MG63 (cell line): ENCODE measurements around the gene ZNF534. TPM values are rescaled to one million over a fixed set of nuclear protein-coding genes. Genes with fewer than 3 reads are reported as not detected.
"Not testable (repeated sequence)": the region's sequence is repeated elsewhere in the genome, so short reads cannot be mapped to it uniquely, and the experiment has no call there.

Experiments used
- DNase-seq: peaks from one replicate; pipeline ENCODE4 v3.0.0-alpha.2; 2020
- H3K27me3 ChIP-seq: fragments of 250-450 bp; sonication (Bioruptor Pico); 2 replicates; pipeline ENCODE4 v1.5.1; 2020; ENCODE audit warnings: mild to moderate bottlenecking, moderate library complexity
- H3K36me3 ChIP-seq: fragments of 250-450 bp; sonication (Bioruptor Pico); 2 replicates; pipeline ENCODE4 v1.5.1; 2020; ENCODE audit warnings: mild to moderate bottlenecking, moderate library complexity
- H3K4me3 ChIP-seq: fragments of 250-450 bp; sonication (Bioruptor Pico); 2 replicates; pipeline ENCODE4 v1.5.1; 2020; ENCODE audit warnings: mild to moderate bottlenecking, moderate library complexity
- H3K9me3 ChIP-seq: fragments of 250-450 bp; sonication (Bioruptor Pico); 2 replicates; pipeline ENCODE4 v1.5.1; 2020; ENCODE audit warnings: mild to moderate bottlenecking, moderate library complexity
- total RNA-seq: library from RNA; depleted of rRNA; stranded (reverse); fragments of >200 nt; shearing (Covaris generic); gene quantifications from 2 replicates; pipeline ENCODE4 v1.2.3, GENCODE V29; 2014; ENCODE audit warnings: low replicate concordance; rRNA removed

The ZNF534 gene
- not detected in 2 replicates for total RNA-seq

DNA sequence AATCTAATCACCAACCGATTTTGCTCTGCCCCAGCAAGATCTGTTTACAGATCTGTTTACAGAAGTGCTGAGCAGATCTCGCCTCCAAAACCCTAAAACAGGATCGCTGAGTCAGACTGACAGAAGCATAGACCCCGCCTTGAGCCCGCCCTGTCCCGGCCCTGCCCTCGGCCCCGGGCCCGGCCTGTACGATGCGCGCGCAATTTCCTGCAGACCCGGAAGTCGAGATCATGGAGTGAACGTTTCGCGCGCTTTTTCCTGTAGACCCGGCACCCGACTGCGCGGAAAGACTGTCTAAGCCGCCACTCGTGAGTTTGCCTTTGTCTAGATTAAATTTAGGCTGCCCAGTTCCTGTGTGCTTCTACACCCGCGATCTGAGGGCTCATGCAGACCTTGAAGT is at the start of gene ZNF534:
ZNF534 (plus strand) TSS at position 212 of the 400 bp plus-strand sequence. CDS start 2,327 bp downstream, outside the sequence.
- no peak for DNase-seq
- 0 out of 2 replicates have a peak, but pooled peaks cover 2% of the 10 kb centered on the region for H3K9me3 ChIP-seq

DNA sequence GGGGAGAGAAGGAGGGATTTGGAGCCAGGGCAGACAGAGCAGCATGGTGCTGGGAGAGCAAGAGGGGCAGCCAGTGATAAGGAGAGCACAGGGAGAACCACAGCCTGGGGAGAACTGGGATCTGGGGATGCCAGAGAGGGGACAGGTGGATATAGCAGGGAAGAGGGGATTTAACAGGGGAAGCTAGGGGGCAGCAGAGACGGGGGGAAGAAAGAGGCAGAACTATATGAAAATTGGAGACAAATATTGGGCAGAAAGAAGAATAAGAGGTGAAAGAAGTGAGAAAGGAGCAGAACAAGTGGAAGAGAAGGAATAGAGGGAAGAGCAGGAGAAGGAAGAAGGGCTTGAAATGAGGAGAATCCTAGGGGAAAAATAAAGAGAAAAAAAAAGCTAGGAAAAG is 37.8 kb upstream of the ZNF534 start:
- Histone ChIP-seq H3K36me3 (no peaks in the 10 kb centered on the region), H3K4me3 (no peak overlapping the region), H3K27me3 (no peaks in the 10 kb centered on the region), H3K9me3 (peaks cover 9% of the 10 kb centered on the region)
- DNase-seq: no peak

More for the DNA sequence above, at the start of gene ZNF534:
- Histone ChIP-seq H3K36me3 (no peaks in the 10 kb centered on the region), H3K4me3 (no peak within 1 kb of the TSS), H3K27me3 (no peaks in the 10 kb centered on the region)

DNA sequence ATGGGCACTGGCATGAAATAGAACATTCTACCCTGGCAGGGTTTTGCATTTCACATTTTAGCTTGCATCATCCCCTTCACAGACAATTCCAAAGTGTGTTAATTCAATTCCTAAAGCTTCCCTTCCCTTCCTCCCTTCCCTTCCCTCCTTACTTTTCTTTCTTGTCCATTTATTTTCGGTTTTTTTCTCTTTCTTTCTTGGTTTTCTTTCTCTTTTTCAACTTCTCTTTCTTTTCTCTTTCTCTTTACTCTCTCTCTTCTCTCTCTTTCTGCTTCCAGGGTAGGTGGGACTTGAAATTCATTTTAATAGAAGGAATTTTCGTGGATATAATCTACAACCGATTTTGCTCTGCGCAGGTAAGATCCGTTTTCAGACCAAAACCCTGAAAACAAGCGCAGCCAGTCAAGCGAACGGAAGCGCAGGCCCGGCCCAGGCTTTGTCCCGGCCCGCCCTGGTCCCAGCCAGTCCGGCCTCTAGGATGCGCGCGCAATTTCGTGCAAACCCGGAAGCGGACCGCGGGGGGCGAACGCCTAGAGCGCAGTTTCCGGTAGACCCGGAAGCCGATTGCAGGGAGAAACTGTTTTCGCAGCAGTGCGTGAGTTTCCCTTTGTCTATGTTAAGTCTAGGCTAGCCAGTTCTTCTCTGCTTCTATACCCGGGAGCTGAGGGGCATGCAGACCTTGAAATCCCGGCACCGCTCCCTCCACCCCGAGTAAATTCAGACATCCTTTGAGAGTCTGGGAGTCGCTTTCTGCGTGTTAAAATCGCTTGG is 31.5 kb upstream of the ZNF534 start, which contains the start of gene ZNF528:
ZNF528 (plus strand) TSS at position 540 of the 771 bp plus-strand sequence. CDS start 4,165 bp downstream, outside the sequence.
- H3K36me3 ChIP-seq: no peaks in the 10 kb centered on the region
- H3K9me3 ChIP-seq: peaks cover 29% of the 10 kb centered on the region
- no peaks in the 10 kb centered on the region for H3K27me3 ChIP-seq
- peak within 1 kb of the TSS; percentile 46 for H3K4me3 ChIP-seq
- DNase-seq: peak; percentile 86

- Histone ChIP-seq H3K36me3 (no peaks in the 10 kb centered on the region), H3K9me3 (peaks cover 29% of the 10 kb centered on the region), H3K27me3 (no peaks in the 10 kb centered on the region), H3K4me3 (peak overlapping the region; percentile 46)
- DNase-seq: no peak
Measured at GRCh38 chr19:52398081-52398441, 30.9 kb upstream of the ZNF534 start.

DNA sequence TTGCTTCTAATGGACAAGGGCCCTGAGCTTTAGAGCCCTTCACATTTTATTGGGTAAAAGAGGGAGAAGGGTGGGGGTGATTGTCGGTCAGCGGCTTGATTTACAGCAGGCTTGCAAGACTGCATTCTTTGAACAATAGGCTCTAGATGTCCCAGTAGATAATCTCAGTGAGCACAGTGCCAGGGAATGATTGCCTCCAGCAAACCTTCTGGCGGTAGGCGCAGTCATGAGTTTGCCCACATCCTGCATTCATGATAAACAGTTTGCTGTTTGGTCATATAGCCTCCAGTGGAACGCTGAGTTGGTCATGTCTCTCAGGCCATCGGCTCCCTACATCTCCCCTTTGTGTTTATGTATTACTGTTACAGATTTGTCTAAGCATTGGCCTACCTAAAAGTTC is 18.7 kb upstream of the ZNF534 start:
- peaks cover 6% of the 10 kb centered on the region; the same call in 1 of the 2 replicates for H3K9me3 ChIP-seq
- no peak overlapping the region for H3K4me3 ChIP-seq
- H3K36me3 ChIP-seq: no peaks in the 10 kb centered on the region

DNA sequence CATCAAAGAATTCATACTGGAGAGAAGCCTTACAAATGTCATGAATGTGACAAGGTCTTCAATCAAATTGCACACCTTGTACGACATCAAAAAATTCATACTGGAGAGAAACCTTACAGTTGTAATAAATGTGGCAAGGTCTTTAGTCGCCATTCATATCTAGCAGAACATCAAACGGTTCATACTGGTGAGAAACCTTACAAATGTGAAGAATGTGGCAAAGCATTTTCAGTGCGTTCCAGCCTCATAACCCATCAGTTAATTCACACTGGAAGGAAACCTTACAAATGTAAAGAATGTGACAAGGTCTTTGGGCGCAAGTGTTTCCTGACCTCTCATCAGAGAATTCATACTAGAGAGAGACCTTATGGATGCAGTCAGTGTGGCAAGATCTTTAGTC is 13.2 kb upstream of the ZNF534 start:
- Histone ChIP-seq H3K27me3 (no peaks in the 10 kb centered on the region), H3K4me3 (no peak overlapping the region), H3K36me3 (no peaks in the 10 kb centered on the region), H3K9me3 (peaks cover 7% of the 10 kb centered on the region)
- DNase-seq: no peak

More for the DNA sequence above, 18.7 kb upstream of the ZNF534 start:
- H3K27me3 ChIP-seq: no peaks in the 10 kb centered on the region
- DNase-seq: no peak

GRCh38 chr19:52442179-52442578 is 13.2 kb downstream of the ZNF534 start:
- H3K36me3 ChIP-seq: no peaks in the 10 kb centered on the region
- H3K9me3 ChIP-seq: peaks cover 7% of the 10 kb centered on the region; the same call in 1 of the 2 replicates
- H3K4me3 ChIP-seq: no peak overlapping the region
- no peak for DNase-seq
- no peaks in the 10 kb centered on the region for H3K27me3 ChIP-seq

DNA sequence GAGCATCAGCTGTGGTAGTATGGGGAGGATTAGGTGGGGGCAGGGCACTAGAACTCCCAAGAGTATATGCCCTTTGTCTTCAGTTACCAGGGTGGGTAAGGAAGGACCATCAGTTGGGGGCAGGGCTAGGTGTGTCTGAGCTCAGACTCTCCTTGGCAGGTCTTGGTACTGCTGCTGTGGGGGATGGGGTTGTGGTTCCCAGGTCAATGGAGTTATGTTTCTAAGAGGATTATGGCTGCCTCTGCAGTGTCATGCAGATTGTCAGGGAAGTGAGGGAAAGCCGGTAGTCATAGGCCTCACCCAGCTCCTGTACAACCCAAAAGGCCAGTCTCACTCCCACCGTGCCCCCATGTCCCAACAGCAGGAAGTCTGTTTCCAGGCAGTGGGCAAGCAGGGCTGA is 15.6 kb downstream of the ZNF534 start:
- DNase-seq: no peak
- Histone ChIP-seq H3K9me3 (peaks cover 7% of the 10 kb centered on the region; the same call in 1 of the 2 replicates), H3K27me3 (no peaks in the 10 kb centered on the region), H3K4me3 (no peak overlapping the region), H3K36me3 (no peaks in the 10 kb centered on the region)

- Histone ChIP-seq H3K9me3 (peaks cover 27% of the 10 kb centered on the region), H3K36me3 (no peaks in the 10 kb centered on the region), H3K4me3 (no peak overlapping the region), H3K27me3 (no peaks in the 10 kb centered on the region)
- DNase-seq: no peak
Measured at GRCh38 chr19:52451241-52451640, 22.3 kb downstream of the ZNF534 start.

DNA sequence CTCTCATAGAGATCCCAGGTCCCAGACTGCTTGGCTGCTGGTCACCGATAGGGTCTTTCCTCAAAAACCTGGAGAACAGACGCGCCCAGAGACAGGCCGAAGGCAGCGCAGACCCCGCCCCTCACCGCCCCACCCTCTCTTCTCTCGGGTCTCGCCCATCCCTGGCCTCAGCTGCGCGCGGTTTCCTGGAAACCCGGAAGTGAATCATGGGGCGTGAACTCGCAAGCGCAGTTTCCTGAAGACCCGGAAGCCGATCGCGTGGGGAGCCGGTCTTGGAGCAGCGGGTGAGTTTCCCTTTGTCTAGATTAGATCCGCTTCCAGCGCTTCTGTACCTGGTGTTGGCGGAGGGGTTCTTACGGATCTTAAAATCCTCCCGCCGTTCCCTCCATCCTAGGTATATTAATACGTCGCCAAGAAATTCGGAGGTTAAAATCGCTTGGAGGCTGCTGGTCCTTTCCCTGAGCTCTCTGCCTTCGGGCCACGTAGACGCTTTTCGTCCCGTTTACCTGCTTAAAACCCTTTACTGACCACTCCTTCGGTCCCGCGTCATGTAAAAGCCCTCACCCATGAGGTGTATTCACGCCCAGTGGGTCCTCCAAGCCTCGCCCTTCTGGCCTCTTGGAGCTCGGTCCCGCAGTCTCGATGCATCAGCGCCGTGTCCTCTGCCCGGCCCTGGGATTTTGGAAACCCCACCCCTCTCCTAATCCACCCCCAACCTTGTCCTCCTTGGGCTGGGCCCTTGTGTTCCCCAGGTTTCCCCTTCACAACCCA is 24.6 kb downstream of the ZNF534 start, which contains the start of gene ZNF578:
ZNF578 (plus strand) TSS at position 230 of the 771 bp plus-strand sequence. CDS start 48,293 bp downstream, outside the sequence.
- Histone ChIP-seq H3K9me3 (peaks cover 29% of the 10 kb centered on the region), H3K27me3 (no peaks in the 10 kb centered on the region), H3K36me3 (no peaks in the 10 kb centered on the region), H3K4me3 (peak within 1 kb of the TSS; percentile 44)
- peak; percentile 84 for DNase-seq

DNA sequence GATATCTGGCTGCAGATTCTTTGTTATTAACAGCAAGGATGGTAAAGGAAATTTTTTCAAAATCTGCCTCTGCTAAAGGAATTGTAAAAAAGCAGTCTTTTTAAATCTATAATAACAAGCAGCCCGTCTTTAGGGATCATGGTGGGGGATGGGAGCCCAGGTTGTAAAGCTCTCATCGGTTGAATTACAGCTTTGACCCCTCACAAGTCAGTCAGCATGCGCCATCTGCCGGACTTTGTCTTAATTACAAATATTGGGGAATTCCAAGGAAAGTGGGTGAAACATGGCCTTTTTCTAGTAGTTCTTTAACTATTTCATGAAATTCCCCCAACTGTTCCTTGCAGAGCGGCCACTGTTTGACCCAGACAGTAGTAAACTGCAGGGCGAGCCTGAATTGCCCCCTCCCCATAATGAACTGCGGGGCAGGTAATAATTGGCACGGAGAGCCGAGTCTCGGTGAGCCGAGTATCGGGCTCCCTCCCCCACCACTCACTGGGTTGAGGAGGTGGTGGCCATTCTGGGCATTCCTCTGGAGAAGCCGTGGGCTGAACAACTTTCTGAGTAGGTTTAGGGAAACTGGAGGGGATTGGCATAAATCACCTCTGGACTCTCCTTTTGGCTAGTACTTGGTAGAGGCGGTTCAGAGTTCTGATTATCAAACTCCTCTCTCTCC is 36.0 kb downstream of the ZNF534 start:
- Histone ChIP-seq H3K9me3 (peaks cover 35% of the 10 kb centered on the region), H3K27me3 (no peaks in the 10 kb centered on the region), H3K4me3 (no peak overlapping the region), H3K36me3 (no peaks in the 10 kb centered on the region)
- DNase-seq: no peak

DNA sequence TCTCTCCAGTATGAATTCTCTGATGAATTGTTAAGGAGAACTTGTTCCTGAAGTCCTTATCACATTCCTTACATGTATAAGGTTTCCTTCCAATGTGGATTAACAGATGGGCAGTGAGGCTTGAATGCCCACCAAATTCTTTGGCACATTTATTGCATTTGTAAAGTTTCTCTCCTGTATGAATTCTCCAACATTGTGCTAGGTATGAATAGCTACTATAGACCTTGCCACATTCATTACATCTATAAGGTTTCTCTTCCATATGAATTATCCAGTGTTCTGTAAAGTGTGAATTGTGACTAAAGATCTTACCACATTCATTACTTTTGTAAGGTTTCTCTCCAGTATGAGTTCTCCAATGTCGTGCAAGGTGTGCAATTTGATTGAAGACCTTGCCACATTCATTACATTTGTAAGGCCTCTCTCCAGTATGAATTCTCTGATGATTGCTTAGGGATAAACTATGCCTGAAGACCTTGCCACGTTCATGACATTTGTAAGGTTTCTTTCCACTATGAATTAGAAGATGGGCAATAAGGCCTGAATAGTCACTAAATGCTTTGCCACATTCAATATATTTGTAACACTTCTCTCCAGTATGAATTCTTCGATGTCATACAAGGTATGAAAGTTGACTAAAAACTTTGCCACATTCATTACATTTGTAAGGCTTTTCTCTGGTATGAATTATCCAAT is 44.9 kb downstream of the ZNF534 start:
- no peak overlapping the region for H3K4me3 ChIP-seq
- peaks cover 71% of the 10 kb centered on the region for H3K9me3 ChIP-seq
- DNase-seq: no peak
- H3K36me3 ChIP-seq: no peaks in the 10 kb centered on the region
- H3K27me3 ChIP-seq: no peaks in the 10 kb centered on the region

GRCh38 chr19:52474351-52475127 is 45.6 kb downstream of the ZNF534 start:
- DNase-seq: no peak
- Histone ChIP-seq H3K4me3 (no peak overlapping the region), H3K36me3 (no peaks in the 10 kb centered on the region), H3K9me3 (peaks cover 71% of the 10 kb centered on the region), H3K27me3 (no peaks in the 10 kb centered on the region)

GRCh38 chr19:52484111-52484743 is 55.3 kb downstream of the ZNF534 start:
- not testable (repeated sequence) for H3K4me3 ChIP-seq, DNase-seq, H3K36me3 ChIP-seq, H3K27me3 ChIP-seq
- peaks cover 18% of the 10 kb centered on the region for H3K9me3 ChIP-seq

DNA sequence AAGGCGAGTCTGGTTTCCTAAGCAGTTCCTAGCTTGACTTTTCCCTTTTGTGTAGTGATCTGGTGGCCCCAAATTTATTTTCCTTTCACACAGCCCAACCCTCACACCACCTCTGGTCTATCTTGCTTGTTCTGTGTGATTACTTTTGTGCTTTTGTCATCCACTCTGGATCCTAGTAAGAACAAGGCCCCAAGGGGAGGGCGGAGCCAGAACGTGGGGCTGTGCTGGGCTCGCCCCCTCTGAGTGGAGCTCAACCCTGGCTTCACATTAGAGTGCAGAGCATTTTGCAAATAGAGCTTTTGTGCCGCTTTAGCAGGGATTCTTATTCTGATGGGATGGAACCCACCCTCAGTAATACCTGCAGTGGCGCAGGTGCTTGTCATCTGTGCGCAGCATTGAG is 56.1 kb downstream of the ZNF534 start:
- DNase-seq, H3K36me3 ChIP-seq, H3K27me3 ChIP-seq, H3K4me3 ChIP-seq: not testable (repeated sequence)
- H3K9me3 ChIP-seq: peaks cover 13% of the 10 kb centered on the region
